ENCODE measurements around the gene OVCH2.

Gene OVCH2

GRCh38 chr11:7643314-7643713, 63.0 kb downstream of the OVCH2 start:
- WGBS, 2 experiments: 72 to 74% methylated on average over 4 of the region's 4 CpGs
- Histone ChIP-seq H3K27ac (ENCODE audit: insufficient read depth, low read depth, low read length, poor library complexity, severe bottlenecking) (no peak overlapping the region), H3K9me3 (ENCODE audit: control insufficient read depth, low read length) (no peaks in the 10 kb centered on the region), H3K4me3 (ENCODE audit: insufficient read depth, low read depth, low read length) (no peak overlapping the region), H3K36me3 (ENCODE audit: control insufficient read depth, insufficient read depth, low read length) (no peaks in the 10 kb centered on the region), H3K4me1 (ENCODE audit: control insufficient read depth, insufficient read depth, low read length) (peaks cover 3% of the 10 kb centered on the region), H3K27me3 (ENCODE audit: control insufficient read depth, insufficient read depth, low read length, poor library complexity, severe bottlenecking) (no peaks in the 10 kb centered on the region)

- Histone ChIP-seq H3K4me3 (ENCODE audit: insufficient read depth, low read depth, low read length) (no peak overlapping the region), H3K4me1 (ENCODE audit: control insufficient read depth, insufficient read depth, low read length) (peaks cover 3% of the 10 kb centered on the region), H3K27ac (ENCODE audit: insufficient read depth, low read depth, low read length, poor library complexity, severe bottlenecking) (no peak overlapping the region), H3K9me3 (ENCODE audit: control insufficient read depth, low read length) (no peaks in the 10 kb centered on the region), H3K36me3 (ENCODE audit: control insufficient read depth, insufficient read depth, low read length) (no peaks in the 10 kb centered on the region), H3K27me3 (ENCODE audit: control insufficient read depth, insufficient read depth, low read length, poor library complexity, severe bottlenecking) (no peaks in the 10 kb centered on the region)
- WGBS, 2 experiments: 68% methylated on average over 3 to 4 of the region's 4 CpGs
Observed at GRCh38 chr11:7642747-7643146, 63.5 kb downstream of the OVCH2 start.

- WGBS, 2 experiments: 93 to 97% methylated on average over 6 of the region's 6 CpGs
- Histone ChIP-seq H3K36me3 (ENCODE audit: control insufficient read depth, insufficient read depth, low read length) (no peaks in the 10 kb centered on the region), H3K27me3 (ENCODE audit: control insufficient read depth, insufficient read depth, low read length, poor library complexity, severe bottlenecking) (no peaks in the 10 kb centered on the region), H3K4me3 (ENCODE audit: insufficient read depth, low read depth, low read length) (no peak overlapping the region), H3K27ac (ENCODE audit: insufficient read depth, low read depth, low read length, poor library complexity, severe bottlenecking) (no peak overlapping the region), H3K9me3 (ENCODE audit: control insufficient read depth, low read length) (no peaks in the 10 kb centered on the region), H3K4me1 (ENCODE audit: control insufficient read depth, insufficient read depth, low read length) (peaks cover 3% of the 10 kb centered on the region)
Observed at GRCh38 chr11:7640816-7641215, 65.5 kb downstream of the OVCH2 start.

- no peaks in the 10 kb centered on the region for H3K27me3 ChIP-seq (ENCODE audit: control insufficient read depth, insufficient read depth, low read length, poor library complexity, severe bottlenecking)
- WGBS, 2 experiments: 91 to 92% methylated on average over 5 of the region's 5 CpGs
- no peak overlapping the region for H3K27ac ChIP-seq (ENCODE audit: insufficient read depth, low read depth, low read length, poor library complexity, severe bottlenecking)
- peaks cover 3% of the 10 kb centered on the region for H3K4me1 ChIP-seq (ENCODE audit: control insufficient read depth, insufficient read depth, low read length)
- no peaks in the 10 kb centered on the region for H3K9me3 ChIP-seq (ENCODE audit: control insufficient read depth, low read length)
- H3K4me3 ChIP-seq (ENCODE audit: insufficient read depth, low read depth, low read length): no peak overlapping the region
- H3K36me3 ChIP-seq (ENCODE audit: control insufficient read depth, insufficient read depth, low read length): no peaks in the 10 kb centered on the region
Observed at GRCh38 chr11:7639643-7640025, 66.6 kb downstream of the OVCH2 start.

All from ectodermal cell (in vitro differentiated cells).